Type B pancreatic cell (in vitro differentiated cells): ENCODE results near the gene PHKA2. TPM values are rescaled to one million over a fixed set of nuclear protein-coding genes. Genes with fewer than 3 reads are reported as not detected.
"Not testable (repeated sequence)": the region's sequence is repeated elsewhere in the genome, so short reads cannot be mapped to it uniquely, and the experiment has no call there.

ENCODE experiments used
- DNase-seq: peaks from one replicate; pipeline ENCODE4 v3.0.0; 2021; ENCODE audit warnings: mixed read lengths; ENCODE audit not compliant: unreplicated experiment; ENCODE audit errors: extremely low spot score
- H3K27ac Mint-ChIP-seq: 2 replicates; pipeline ENCODE4 v1.8.0; 2021; ENCODE audit warnings: mild to moderate bottlenecking, mixed read lengths
- H3K27me3 Mint-ChIP-seq: 2 replicates; pipeline ENCODE4 v1.8.0; 2021; ENCODE audit warnings: mixed read lengths
- H3K36me3 Mint-ChIP-seq: 2 replicates; pipeline ENCODE4 v1.8.0; 2021; ENCODE audit warnings: mixed read lengths
- H3K4me1 Mint-ChIP-seq: one replicate; pipeline ENCODE4 v1.8.0; 2021; ENCODE audit warnings: mixed read lengths; ENCODE audit not compliant: unreplicated experiment
- H3K4me3 Mint-ChIP-seq: 2 replicates; pipeline ENCODE4 v1.8.0; 2021; ENCODE audit warnings: mild to moderate bottlenecking, mixed read lengths
- H3K9me3 Mint-ChIP-seq: 2 replicates; pipeline ENCODE4 v1.8.0; 2021; ENCODE audit warnings: mixed read lengths
- CTCF ChIP-seq: fragments of 200-600 bp; sonication (generic); conservative IDR thresholded peaks from 2 replicates; pipeline ENCODE4 v1.5.0; 2021; ENCODE audit warnings: antibody characterized with exemption, mild to moderate bottlenecking
- total RNA-seq: library from RNA; stranded (reverse); gene quantifications from 2 replicates; pipeline ENCODE4 v1.2.1, GENCODE V29; 2021; ENCODE audit warnings: low replicate concordance

Gene PHKA2
- total RNA-seq, 1 donor from 2014 or later: 55.7 TPM

GRCh38 chrX:18992829-18993228 is 8.9 kb upstream of the PHKA2 start:
- H3K4me1 Mint-ChIP-seq: peaks cover 5% of the 10 kb centered on the region

GRCh38 chrX:18985186-18985435 is 1.2 kb upstream of the PHKA2 start:
- H3K4me3 Mint-ChIP-seq: peak overlapping the region; percentile 80
- peak overlapping the region; percentile 42 for H3K27ac Mint-ChIP-seq
- no peaks in the 10 kb centered on the region for H3K27me3 Mint-ChIP-seq
- H3K9me3 Mint-ChIP-seq: no peaks in the 10 kb centered on the region
- H3K4me1 Mint-ChIP-seq: peaks cover 5% of the 10 kb centered on the region
- no peak for DNase-seq
- TF ChIP-seq CTCF: no peak
- no peaks in the 10 kb centered on the region for H3K36me3 Mint-ChIP-seq

More at GRCh38 chrX:18992829-18993228, 8.9 kb upstream of the PHKA2 start:
- Mint-ChIP-seq H3K27me3 (no peaks in the 10 kb centered on the region), H3K9me3 (no peaks in the 10 kb centered on the region), H3K27ac (peak overlapping the region; percentile 69), H3K4me3 (no peak overlapping the region), H3K36me3 (no peaks in the 10 kb centered on the region)
- no peak for DNase-seq
- TF ChIP-seq CTCF: no peak

GRCh38 chrX:18984381-18985185 is 669 bp upstream of the PHKA2 start:
- Mint-ChIP-seq H3K27me3 (no peaks in the 10 kb centered on the region), H3K4me3 (peak overlapping the region; percentile 80), H3K36me3 (no peaks in the 10 kb centered on the region), H3K27ac (peak overlapping the region; percentile 42), H3K9me3 (no peaks in the 10 kb centered on the region), H3K4me1 (peaks cover 5% of the 10 kb centered on the region)
- DNase-seq: peak; percentile 75
- TF ChIP-seq CTCF: peak; percentile 71

GRCh38 chrX:18981124-18981807 is 2.6 kb downstream of the PHKA2 start:
- Mint-ChIP-seq H3K27me3 (no peaks in the 10 kb centered on the region), H3K27ac (peak overlapping the region; percentile 50), H3K4me1 (peaks cover 5% of the 10 kb centered on the region), H3K9me3 (no peaks in the 10 kb centered on the region), H3K36me3 (no peaks in the 10 kb centered on the region), H3K4me3 (peak overlapping the region; percentile 42)
- no peak for TF ChIP-seq CTCF
- no peak for DNase-seq

- not testable (repeated sequence) for H3K4me1 Mint-ChIP-seq
These were observed 3.7 kb downstream of the PHKA2 start for GRCh38 chrX:18980262-18980661.

GRCh38 chrX:18974993-18975392 is 8.9 kb downstream of the PHKA2 start:
- no peak for DNase-seq
- no peak for TF ChIP-seq CTCF
- Mint-ChIP-seq H3K27me3 (no peaks in the 10 kb centered on the region), H3K4me1 (peaks cover 4% of the 10 kb centered on the region), H3K4me3 (no peak overlapping the region), H3K9me3 (peaks cover 11% of the 10 kb centered on the region), H3K27ac (no peak overlapping the region), H3K36me3 (peaks cover 10% of the 10 kb centered on the region)

More at GRCh38 chrX:18980262-18980661, 3.7 kb downstream of the PHKA2 start:
- peak overlapping the region; percentile 68 for H3K4me3 Mint-ChIP-seq
- not testable (repeated sequence) for H3K9me3 Mint-ChIP-seq, H3K36me3 Mint-ChIP-seq, DNase-seq, H3K27me3 Mint-ChIP-seq
- peak overlapping the region; percentile 56 for H3K27ac Mint-ChIP-seq
